HFF-Myc (cell line): ENCODE data around the gene DNAJB2.
A peak's percentile ranks its signal among the peaks of the same experiment; 100 is the strongest.

ENCODE experiments used
- DNase-seq: peaks from one replicate; pipeline ENCODE4 v3.0.0-alpha.2; 2011; ENCODE audit warnings: low read depth; ENCODE audit errors: extremely low read depth
- H3K4me3 ChIP-seq: replicated peaks from 2 replicates; pipeline ENCODE4 v1.5.1; 2011; ENCODE audit warnings: low read depth, mild to moderate bottlenecking, control low read depth, low read length
- CTCF ChIP-seq: IDR thresholded peaks from 2 replicates; pipeline ENCODE4 v1.5.1; 2012; ENCODE audit warnings: mild to moderate bottlenecking, low read depth, low read length, control low read depth; ENCODE audit errors: missing control alignments

The DNAJB2 gene

GRCh38 chr2:219279151-219279915 is at the start of gene DNAJB2:
Gene DNAJB2 (plus strand): TSS chr2:219279366. CDS start chr2:219279834, 468 bp downstream.
- peak; percentile 15 for TF ChIP-seq CTCF
- peak within 1 kb of the TSS; percentile 50 for H3K4me3 ChIP-seq
- DNase-seq = peak; percentile 93

- H3K4me3 ChIP-seq = peak overlapping the region; percentile 89
- no peak for TF ChIP-seq CTCF
- DNase-seq = no peak
Observed at GRCh38 chr2:219230059-219230540, 49.1 kb upstream of the DNAJB2 start.

GRCh38 chr2:219234331-219234730 is 44.8 kb upstream of the DNAJB2 start:
- no peak overlapping the region for H3K4me3 ChIP-seq
- TF ChIP-seq CTCF = no peak
- no peak for DNase-seq

- no peak for DNase-seq
- no peak overlapping the region for H3K4me3 ChIP-seq
- TF ChIP-seq CTCF = no peak
Observed at GRCh38 chr2:219243291-219243761, 35.8 kb upstream of the DNAJB2 start.

GRCh38 chr2:219244789-219245147 is 34.4 kb upstream of the DNAJB2 start:
- TF ChIP-seq CTCF = no peak
- no peak for DNase-seq
- H3K4me3 ChIP-seq = peak overlapping the region; percentile 84

- peak; percentile 81 for DNase-seq
- no peak for TF ChIP-seq CTCF
Observed at GRCh38 chr2:219245148-219245898, 33.8 kb upstream of the DNAJB2 start, which contains the start of the genes GLB1L and STK16. Gene GLB1L (minus strand): TSS chr2:219245444. CDS start chr2:219243573, 1,871 bp downstream. Gene STK16 (plus strand): TSS chr2:219245479. CDS start chr2:219246000, 521 bp downstream.

More at GRCh38 chr2:219245148-219245898, 33.8 kb upstream of the DNAJB2 start, which contains the start of the genes GLB1L and STK16:
- H3K4me3 ChIP-seq = peak within 1 kb of the TSS; percentile 84
